GM18907 (cell line): ENCODE measurements around the gene CDK2AP2.
"Not testable (repeated sequence)": the region's sequence is repeated elsewhere in the genome, so short reads cannot be mapped to it uniquely, and the experiment has no call there.

Experiments
- ATAC-seq: cut with Tn5 transposase; IDR thresholded peaks from one replicate; pipeline ENCODE4 v1.9.1; 2021; ENCODE audit warnings: mild to moderate bottlenecking, moderate library complexity; ENCODE audit not compliant: unreplicated experiment

The CDK2AP2 gene, protein sequence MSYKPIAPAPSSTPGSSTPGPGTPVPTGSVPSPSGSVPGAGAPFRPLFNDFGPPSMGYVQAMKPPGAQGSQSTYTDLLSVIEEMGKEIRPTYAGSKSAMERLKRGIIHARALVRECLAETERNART

DNA sequence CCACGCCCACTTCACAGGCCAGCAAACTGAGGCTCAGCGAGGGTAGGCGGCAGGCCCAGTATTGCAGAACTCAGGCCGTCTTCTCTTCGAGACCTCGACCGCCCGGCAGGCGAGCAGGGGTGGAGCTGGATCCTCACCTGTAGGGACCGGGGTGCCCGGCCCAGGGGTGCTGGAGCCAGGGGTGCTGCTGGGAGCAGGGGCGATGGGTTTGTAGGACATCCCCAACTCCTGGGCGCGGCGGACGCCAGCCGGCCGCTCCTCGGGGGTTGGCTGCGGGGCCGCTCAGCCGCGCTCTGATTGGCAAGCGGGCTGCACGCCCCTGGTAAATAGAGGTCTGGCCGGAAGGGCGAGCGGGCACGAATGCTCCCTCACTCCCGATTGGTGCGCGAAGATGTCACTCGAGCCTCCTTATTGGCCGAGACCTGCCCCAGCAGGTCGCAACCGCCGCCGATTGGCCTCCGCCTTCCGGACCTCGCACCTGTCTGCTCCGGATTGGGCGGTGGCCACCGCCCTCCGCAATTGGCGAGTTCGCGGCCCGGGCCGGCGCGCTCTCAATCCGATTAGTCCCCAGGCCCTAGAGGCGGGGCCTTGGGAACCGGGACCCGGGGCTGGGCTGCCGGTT is at the start of gene CDK2AP2:
Gene CDK2AP2 (minus strand): TSS at position 299 of the 622 bp plus-strand sequence. CDS start 80 bp downstream, at position 219.
- peak; percentile 78 for ATAC-seq

DNA sequence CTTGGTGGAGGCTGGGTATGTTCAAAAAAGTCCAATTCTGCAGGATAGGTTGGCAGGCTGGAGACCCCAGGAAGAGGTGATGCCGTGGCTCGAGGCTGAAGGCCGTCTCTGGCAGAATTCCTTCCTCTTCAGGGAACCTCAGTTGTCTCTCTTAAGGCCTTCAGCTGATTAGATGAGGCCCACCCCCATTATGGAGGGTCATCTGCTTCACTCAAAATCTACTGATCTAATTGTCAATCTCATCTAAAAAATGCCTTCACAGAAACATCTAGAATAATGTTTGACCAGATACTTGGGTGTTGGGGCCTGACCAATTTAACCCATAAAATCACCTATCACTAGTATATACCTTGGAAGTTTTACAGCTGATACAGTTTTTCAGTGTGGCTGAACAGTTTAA is 48.3 kb upstream of the CDK2AP2 start:
- no peak for ATAC-seq

DNA sequence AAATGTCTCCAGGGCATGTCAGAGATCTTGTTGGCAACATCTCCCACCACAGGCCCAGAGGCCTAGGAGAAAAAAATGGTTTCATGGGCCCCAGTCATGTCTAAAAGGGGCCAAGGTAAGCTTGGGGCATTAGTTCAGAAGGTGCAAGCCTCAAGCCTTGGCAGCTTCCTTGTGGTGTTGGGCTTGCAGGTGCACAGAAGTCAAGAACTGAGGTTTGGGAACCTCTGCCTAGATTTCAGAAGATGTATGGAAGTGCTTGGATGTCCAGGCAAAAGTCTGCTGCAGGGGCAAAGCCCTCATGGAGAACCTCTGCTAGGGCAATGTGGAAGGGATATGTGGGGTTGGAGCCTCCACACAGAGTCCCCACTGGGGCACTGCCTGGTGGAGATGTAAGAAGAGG is 43.7 kb upstream of the CDK2AP2 start:
- not testable (repeated sequence) for ATAC-seq

DNA sequence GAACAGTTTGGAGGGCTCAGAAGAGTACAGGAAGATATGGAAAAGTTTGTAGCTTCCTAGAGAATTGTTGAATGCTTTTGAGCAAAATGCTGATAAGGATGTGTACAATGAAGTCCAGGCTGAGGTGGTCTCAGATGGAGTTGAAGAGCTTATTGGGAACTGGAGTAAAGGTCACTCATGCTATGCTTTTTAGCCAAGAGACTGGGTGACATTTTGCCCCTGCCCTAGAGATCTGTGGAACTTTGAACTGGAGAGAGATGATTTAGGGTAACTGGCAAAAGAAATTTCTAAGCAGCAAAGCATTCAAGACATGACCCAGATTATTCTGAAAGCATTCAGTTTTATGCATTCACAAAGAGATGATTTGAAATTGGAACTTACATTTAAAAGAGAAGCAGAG is 43.2 kb upstream of the CDK2AP2 start:
- no peak for ATAC-seq

DNA sequence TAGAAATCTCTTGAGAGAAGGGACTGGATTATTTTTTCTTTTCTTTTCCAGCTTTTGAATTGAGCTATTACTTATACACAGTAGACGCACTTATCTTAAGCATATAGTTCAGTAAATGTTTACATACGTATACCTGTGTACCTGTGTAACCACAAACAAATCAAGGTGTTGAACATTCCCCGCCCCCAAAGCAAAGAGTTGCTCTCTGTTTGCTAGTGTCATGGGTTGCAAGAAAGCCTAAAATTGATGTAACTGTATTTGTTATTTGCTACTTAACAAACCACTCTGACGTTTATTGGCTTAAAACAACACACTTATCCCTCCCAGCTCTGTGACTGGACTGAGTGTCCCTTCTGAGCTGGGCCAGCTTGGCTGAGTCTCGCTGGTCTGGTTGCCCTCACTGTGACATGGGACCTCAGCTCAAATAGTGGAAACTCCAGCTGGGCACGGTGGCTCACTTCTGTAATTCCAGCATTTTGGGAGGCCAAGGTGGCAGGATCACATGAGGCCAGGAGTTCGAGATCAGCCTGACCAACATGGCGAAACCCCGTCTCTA is 40.7 kb upstream of the CDK2AP2 start:
- ATAC-seq = no peak

DNA sequence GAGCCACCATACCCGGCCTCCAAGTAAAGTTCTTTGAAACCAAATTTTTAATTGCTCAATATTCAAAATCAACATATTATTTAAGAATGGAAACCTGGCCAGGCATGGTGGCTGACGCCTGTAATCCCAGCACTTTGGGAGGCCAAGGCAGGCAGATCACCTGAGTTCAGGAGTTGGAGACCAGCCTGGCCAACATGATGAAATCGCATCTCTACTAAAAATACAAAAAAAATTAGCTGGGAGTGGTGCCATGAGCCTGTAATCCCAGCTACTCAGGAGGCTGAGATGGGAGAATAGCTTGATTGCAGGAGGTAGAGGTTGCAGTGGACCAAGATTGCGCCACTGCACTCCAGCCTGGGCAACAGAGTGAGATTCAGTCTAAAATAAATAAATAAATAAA is 40.1 kb upstream of the CDK2AP2 start:
- ATAC-seq = not testable (repeated sequence)

DNA sequence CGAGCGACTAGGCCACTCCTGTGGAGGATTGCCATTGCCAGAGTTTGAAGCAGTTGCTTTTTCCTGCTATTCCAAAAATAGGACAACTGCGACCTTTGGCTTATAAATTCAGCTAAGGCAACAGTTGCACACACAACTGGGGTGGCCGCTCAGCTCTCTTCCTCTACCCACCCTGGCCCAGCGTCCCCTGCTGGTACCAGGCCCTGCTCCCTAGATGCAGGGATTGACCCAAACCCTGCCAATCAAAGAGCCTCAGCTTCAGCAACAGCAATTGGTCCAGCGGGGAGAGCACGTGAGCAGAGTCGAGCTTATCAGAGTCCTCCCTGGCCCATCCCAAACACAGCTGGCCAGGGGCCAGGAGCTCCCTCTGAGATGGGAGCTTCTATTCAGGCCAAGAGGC is 37.3 kb upstream of the CDK2AP2 start:
- ATAC-seq = no peak

DNA sequence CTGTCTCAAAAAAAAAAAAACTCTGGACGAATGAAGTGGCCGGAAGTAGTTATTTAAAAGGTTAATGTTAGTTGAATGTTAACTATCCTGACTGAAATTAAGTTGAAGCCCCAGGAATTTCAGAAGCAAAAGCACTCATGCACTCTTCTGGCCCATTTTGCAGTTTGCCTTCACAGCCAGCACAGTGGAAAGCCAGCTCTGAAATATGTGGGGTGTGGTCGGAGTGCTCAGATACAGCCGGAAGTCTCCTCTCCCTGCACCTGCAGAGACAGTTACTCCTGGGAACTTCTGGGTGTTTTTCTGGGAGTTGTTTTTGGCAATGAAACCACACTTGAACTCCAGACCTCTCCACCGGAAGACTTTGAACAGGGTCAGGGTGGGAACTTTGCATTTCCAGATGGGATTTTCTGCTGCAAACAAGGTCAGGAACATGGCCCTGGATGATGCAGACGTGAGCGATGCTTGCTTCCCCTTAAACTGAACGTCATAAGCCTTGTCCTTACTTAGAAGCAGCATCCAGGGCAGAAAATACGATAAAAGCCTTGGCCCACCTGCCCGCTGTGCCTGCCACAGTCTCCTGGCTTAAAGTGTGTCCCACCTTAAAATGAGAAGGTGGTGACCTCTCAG is 36.8 kb upstream of the CDK2AP2 start:
- ATAC-seq = no peak

DNA sequence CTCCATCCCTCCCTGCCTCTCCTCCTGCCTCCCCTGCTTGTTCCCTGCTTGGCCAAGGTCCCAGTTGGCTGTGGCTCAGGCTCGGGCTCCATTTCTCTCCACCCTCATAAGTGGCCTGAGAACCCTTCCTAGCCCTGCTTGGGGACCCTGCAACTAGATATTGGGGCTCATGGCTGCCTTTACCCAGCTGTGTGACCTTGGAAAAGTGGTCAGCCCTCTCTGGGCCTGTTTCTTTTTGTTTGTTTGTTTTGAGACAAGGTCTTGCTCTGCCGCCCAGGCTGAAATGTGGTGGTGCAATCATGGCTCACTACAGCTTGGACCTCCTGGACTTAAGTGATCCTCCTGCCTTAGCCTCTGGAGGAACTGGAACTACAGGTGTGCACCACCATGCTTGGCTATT is 35.6 kb upstream of the CDK2AP2 start:
- no peak for ATAC-seq

DNA sequence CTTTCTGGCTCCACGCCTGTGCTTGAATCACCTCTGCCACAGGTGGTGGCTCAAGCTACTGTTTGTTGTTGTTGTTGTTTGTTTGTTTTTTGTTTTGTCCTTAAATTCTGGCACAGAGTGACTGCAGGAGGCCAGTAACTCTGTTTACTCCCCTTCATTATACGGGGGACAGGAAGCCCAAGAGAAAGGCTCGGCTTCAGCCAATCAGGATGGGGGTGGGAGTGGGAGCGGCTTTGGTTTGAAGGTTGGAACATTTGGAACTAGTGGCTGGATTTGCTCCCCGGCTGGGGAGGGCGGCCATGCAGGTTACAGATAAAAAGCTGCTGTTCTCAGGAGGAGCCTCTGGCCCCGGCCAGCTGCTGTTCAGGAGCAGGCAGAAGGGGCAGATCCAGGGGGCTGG is 35.0 kb upstream of the CDK2AP2 start:
- ATAC-seq = no peak

DNA sequence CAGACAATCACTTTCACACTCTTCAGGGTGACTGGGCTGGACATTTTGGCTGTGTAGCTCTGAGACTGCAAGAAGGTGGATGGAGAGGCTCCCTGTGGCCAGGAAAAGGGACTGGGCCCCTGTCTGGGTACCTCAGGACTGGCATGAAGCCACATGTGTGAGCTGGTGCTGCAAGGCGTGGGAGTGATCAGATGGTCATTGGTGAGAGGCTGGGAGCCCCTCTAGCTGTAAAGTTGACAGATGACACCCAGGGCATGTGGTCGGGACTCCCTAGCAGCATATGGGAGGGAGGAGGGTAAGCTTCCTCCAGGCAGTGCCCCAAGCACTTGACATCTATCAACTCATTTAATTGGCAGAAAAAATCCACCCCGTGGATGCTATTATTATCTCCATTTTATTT is 34.2 kb upstream of the CDK2AP2 start:
- no peak for ATAC-seq

DNA sequence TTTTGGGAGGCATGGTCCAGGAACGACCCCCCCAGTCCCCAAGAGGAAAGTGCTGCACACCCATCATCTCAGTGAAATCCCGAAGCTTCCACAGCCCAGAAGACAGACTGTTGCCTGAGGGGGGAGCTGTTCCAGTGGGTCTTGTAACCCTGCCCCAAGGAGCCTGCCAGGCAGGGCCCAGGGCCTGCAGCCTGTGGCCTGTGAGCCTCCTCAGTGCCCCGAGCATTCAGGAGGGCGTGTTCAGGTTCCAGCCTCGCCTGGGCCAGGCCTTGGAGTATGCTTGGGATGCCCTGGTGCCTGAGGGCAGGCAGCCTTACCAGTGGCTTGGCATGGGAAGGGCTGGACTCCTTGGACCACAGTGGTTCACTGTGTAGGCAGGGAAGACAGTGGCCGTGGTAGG is 33.2 kb upstream of the CDK2AP2 start:
- no peak for ATAC-seq

DNA sequence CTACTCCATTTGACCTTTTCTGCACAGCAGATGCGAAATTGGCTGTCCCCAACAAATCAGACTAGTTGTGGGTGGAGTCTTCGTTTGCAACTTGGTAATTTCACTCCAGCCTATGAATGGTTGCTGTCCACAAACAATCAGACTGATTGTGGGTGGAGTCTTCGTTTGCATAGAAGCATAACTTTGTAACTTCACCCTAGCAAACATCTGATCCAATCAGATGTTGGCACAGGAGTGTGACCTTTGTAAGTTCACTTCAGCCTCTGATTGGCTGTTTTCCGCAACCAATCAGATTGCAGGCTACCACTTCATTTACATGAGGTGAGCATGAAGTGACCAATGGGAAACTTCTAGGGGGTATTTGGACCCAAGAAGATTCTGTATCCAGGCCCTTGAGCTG is 31.6 kb upstream of the CDK2AP2 start:
- no peak for ATAC-seq

DNA sequence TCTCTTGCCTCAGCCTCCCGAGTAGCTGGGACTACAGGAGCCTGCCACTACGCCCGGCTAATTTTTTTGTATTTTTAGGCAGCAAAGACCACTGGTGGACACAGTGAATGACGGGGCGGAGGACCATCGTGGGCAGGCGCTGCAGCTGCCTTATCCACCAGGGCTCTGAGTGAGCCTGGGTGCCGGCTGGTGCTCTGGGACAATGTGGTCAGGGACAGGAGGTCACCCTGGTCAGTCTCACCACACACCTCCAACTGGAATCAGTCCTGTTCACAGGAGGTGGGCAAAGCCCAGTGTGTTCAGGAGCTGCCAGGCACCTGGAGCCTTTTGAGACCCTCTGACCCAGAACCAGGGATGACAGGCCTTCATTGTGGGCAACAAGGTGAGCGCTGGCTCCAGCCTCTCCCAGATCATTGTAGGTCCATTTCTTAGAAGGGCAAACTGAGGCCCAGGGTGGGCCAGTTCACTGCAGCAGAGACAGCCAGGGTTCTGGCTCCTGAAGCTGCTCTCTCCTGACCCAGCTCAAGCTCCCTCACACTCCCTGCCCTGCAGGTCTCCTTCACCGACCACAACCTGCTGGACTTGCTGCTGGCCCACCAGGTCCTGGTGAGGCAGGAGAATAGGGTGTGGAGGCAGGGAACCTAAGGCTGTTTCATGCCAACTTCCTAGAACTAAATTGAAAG is 31.0 kb upstream of the CDK2AP2 start:
- no peak for ATAC-seq

DNA sequence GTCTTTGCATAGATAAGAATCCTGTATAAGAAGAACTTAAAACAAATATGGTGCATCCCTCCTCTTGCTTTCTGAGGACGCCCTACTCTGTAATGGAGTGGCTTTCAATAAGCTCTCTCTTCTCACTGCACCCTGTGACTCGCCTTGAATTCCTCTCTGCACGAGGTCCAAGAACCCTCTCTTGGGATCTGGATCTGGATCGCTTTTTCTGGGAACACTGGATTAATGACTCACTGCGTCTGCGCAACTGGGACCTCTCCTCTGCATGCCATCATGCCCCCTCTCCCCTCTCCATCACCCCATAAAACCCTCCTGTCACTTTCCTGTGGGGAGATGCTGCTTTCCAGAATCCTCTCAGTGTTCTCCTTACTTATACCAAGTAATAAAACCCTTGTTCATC is 30.3 kb upstream of the CDK2AP2 start:
- ATAC-seq = no peak

DNA sequence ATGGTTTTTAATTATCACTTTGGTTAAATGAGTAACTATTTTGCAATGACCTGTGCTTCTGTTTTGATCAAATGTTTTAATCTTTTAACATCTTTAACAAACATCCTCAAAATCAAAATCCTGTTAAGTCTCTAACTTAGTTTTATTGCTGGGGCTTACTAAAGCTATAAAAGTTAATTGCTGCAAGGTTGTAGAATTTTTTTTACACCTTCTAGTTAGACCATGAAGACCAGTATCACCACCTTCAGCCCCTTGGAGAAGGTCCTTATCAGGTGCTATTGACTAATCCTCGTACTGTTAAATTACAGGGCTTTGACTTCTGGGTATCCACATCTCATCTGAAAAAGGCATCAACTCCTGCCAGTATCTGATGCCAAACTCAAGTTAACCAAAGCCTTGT is 27.6 kb upstream of the CDK2AP2 start:
- no peak for ATAC-seq

DNA sequence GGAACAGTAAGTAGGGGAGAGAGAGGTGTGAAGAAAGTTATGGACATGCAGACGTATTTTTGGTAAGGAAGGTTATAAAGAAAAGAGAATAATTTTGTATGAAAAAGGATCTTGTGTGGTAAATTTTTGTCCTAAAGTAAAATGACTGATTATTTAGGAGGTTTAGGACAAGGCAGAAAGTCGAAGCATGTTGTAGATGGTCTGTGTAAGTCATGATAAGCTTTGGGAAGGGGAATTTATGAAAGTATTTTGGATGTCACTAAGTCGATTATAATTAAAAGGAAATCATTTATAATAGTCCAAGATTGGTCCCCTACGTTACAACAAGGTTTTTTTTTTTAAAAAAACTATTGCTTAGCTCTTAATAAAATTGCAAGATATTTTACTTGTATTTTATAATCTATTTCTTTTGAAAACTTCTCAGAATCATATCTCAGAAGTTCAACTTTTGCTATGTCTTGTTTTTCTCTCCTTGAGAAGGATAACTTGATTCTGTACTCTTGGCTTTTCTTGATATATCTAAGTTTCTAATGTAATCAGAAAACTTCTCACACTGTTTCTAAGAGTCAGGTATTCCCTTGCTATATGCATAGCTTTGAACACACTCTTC is 26.2 kb upstream of the CDK2AP2 start:
- ATAC-seq = no peak

DNA sequence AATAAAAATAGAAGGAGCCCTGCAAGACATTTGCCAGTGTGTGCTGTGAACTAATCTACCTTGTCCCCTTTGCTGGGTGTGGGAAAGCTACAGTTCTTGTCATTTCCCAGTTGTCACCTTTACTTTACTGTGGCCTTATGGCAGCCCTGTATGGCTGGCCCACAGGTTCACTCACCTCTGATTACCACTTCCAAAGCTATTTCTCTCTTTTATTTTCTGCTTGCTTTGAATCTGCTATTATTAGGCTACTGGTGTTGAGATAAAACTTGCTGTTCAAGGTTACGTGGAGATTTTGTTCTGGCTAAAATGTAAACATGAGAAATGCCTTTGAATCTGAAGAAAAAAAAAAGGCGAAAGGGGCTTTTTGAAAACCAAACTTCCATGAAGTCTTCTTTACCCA is 24.9 kb upstream of the CDK2AP2 start:
- no peak for ATAC-seq

DNA sequence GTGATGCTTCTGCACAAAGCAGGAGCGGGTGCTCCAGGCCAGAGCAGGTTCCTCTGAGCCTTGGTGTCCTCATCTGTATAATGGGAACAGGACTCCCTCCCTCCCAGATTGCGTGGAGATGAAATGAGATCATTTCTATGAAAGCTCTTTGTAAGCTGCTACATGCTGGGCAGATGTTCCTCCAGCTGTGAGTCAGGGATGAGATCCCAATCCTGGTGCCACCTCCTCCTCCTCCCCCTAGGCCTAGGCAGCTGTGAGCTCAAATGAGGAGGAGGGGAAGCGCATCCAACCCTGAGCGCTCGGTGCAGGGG is 22.3 kb upstream of the CDK2AP2 start:
- no peak for ATAC-seq

DNA sequence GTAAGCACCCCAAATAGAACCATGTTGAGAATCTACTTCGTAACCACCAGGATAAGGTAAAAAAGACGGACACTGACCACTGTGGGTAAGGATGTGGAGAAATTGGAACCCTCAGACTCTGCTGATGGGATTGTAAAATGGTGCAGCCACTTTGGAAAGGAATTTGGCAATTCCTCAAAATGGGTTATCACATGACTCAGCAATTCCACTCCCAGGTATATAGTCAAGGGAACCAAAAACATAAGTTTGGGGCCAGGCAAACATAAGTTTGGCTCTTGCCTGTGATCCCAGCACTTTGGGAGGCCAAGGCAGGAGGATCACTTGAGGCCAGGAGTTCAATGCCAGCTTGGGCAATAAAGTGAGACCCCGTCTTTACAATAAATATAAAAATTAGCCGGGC is 20.4 kb upstream of the CDK2AP2 start:
- no peak for ATAC-seq

DNA sequence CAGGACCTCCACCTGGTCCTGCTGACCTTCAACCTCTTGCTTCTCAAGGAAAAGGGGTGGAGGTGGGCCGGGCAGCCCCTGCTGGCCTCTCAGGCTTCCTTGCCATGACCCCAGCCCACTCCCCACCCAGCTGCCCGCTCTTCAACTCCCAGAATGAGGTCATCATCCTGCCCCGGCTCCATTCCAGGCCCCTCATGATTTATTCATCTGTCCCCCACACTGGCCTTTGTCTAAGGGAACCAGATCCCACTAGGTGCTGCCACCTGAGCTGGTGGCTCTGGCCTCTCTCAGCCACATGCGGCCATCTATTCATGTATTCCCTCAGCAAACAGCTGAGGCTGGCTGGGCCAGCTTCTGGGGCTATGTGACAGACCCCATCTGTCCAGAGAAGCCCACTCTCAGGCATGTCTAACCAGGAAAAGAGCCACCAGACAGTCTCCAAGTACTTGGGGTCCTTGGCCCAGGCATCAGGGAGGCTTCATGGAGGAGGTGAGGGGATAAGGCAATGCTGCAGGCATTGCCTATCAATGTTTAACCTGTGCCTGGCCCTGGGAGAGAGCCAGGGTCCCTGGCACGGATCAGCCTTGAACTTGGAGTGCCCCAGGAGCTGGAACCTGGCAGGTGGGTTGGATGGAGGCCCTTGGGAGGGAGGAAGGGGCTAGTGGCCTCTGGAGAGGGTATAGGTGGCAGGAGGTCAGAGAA is 17.5 kb upstream of the CDK2AP2 start:
- ATAC-seq = no peak
